ENCODE data around the gene CSH2.

Gene CSH2

GRCh38 chr17:63850401-63850800, 23.1 kb downstream of the CSH2 start:
- H3K27ac ChIP-seq, result no peak overlapping the region
- no peaks in the 10 kb centered on the region for H3K9me3 ChIP-seq (ENCODE audit: control insufficient read depth, low read length)
- H2AFZ ChIP-seq, result no peak overlapping the region
- H3K9ac ChIP-seq, result no peak overlapping the region
- no peak overlapping the region for H3K4me3 ChIP-seq (ENCODE audit: low read depth, low read length)
- no peak overlapping the region for H3K4me2 ChIP-seq (ENCODE audit: low read length)
- no peak for TF ChIP-seq CTCF (IDR thresholded peaks at IDR 0.05)
- peaks cover 6% of the 10 kb centered on the region for H3K4me1 ChIP-seq
- no peaks in the 10 kb centered on the region for H3K27me3 ChIP-seq (ENCODE audit: control insufficient read depth, insufficient read depth, low read length)
- H3K79me2 ChIP-seq, result no peaks in the 10 kb centered on the region
- H3K36me3 ChIP-seq (ENCODE audit: control insufficient read depth, insufficient read depth, low read length), result no peaks in the 10 kb centered on the region

DNA sequence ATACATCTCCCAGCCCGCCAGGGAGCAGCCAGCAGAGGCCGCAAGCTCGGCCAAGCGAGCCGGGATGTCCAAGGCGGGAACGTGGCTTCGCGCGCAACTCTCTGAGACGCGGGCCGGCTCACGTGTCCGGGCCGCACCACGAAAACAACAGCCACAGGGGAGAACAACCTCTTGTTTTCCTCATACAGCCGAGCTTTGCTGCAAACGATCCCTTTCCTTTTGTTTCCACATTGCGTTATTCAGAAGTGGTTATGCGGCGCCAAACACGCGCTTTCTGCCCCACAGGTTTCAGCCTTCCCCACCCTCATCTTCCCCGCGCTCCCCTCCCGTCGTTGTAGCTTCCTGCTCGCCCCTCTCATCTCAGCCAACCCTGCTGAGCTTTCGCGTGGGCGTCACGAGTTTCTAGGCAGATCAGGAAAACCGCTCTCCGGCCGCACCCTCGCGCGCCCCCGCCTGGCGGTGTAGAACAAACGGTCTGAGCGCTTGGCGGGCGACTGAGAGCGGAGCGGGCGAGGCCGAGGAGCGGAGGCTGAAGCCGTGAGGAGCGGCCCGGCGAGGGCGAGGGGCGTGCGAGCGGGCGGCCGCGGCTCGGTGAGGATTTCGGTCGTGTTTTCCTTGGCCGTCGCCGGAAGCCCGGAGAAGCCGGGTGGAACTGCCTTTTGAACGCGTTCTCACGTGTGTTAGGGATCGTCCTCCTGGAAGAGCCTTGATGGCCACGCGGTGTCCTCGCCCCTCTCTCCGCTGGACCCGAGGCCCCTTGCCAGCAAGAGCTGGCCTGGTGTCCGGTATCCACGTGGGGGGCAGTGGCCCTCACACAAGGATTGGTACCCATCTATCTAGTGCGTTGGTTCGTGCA, 24.4 kb downstream of the CSH2 start:
- peak overlapping the region; percentile 96 for H2AFZ ChIP-seq
- H3K4me2 ChIP-seq (ENCODE audit: low read length), result peak overlapping the region; percentile 90
- H3K9me3 ChIP-seq (ENCODE audit: control insufficient read depth, low read length), result no peaks in the 10 kb centered on the region
- peak overlapping the region; percentile 49 for H3K4me3 ChIP-seq (ENCODE audit: low read depth, low read length)
- no peaks in the 10 kb centered on the region for H3K36me3 ChIP-seq (ENCODE audit: control insufficient read depth, insufficient read depth, low read length)
- peak overlapping the region; percentile 30 for H3K27ac ChIP-seq
- no peak overlapping the region for H3K9ac ChIP-seq
- no peaks in the 10 kb centered on the region for H3K27me3 ChIP-seq (ENCODE audit: control insufficient read depth, insufficient read depth, low read length)
- peak; percentile 80 for TF ChIP-seq CTCF (IDR thresholded peaks at IDR 0.05)
- H3K4me1 ChIP-seq, result peaks cover 6% of the 10 kb centered on the region
- H3K79me2 ChIP-seq, result no peaks in the 10 kb centered on the region

- H2AFZ ChIP-seq, result no peak overlapping the region
- no peaks in the 10 kb centered on the region for H3K27me3 ChIP-seq (ENCODE audit: control insufficient read depth, insufficient read depth, low read length)
- H3K9me3 ChIP-seq (ENCODE audit: control insufficient read depth, low read length), result no peaks in the 10 kb centered on the region
- H3K9ac ChIP-seq, result no peak overlapping the region
- H3K27ac ChIP-seq, result no peak overlapping the region
- H3K4me2 ChIP-seq (ENCODE audit: low read length), result no peak overlapping the region
- H3K79me2 ChIP-seq, result no peaks in the 10 kb centered on the region
- TF ChIP-seq CTCF (IDR thresholded peaks at IDR 0.05), result no peak
- H3K4me3 ChIP-seq (ENCODE audit: low read depth, low read length), result no peak overlapping the region
- H3K4me1 ChIP-seq, result peaks cover 6% of the 10 kb centered on the region
- no peaks in the 10 kb centered on the region for H3K36me3 ChIP-seq (ENCODE audit: control insufficient read depth, insufficient read depth, low read length)
Measured at GRCh38 chr17:63847525-63848249, 25.8 kb downstream of the CSH2 start.

GRCh38 chr17:63845509-63845908, 28.0 kb downstream of the CSH2 start:
- H3K4me3 ChIP-seq (ENCODE audit: low read depth, low read length), result no peak overlapping the region
- no peak for TF ChIP-seq CTCF (IDR thresholded peaks at IDR 0.05)
- no peak overlapping the region for H3K27ac ChIP-seq
- H2AFZ ChIP-seq, result no peak overlapping the region
- no peak overlapping the region for H3K4me2 ChIP-seq (ENCODE audit: low read length)
- H3K9me3 ChIP-seq (ENCODE audit: control insufficient read depth, low read length), result no peaks in the 10 kb centered on the region
- H3K36me3 ChIP-seq (ENCODE audit: control insufficient read depth, insufficient read depth, low read length), result no peaks in the 10 kb centered on the region
- no peak overlapping the region for H3K9ac ChIP-seq
- peaks cover 13% of the 10 kb centered on the region for H3K4me1 ChIP-seq
- H3K79me2 ChIP-seq, result peaks cover 12% of the 10 kb centered on the region
- no peaks in the 10 kb centered on the region for H3K27me3 ChIP-seq (ENCODE audit: control insufficient read depth, insufficient read depth, low read length)

Data from parathyroid adenoma (tissue), 2 donors.